HCT116 (cell line): ENCODE results near the gene IL17B.

Source experiments
- CTCF ChIP-seq, 3 experiments: fragments of 200-600 bp in 1 of 3; sonication (generic) in 1 of 3; IDR thresholded peaks in 2 of 3; conservative IDR thresholded peaks in 1 of 3; 2 replicates each; pipeline ENCODE4 v1.5.1; 2012 to 2017; ENCODE audit warnings: low read depth in 2 of 3, low read length in 2 of 3, antibody characterized with exemption in 1 of 3, borderline replicate concordance in 1 of 3, control low read depth in 1 of 3, mild to moderate bottlenecking in 1 of 3, mixed read lengths in 1 of 3, mixed run types in 1 of 3, moderate library complexity in 1 of 3; ENCODE audit not compliant: insufficient read depth in 1 of 3
- FOSL1 ChIP-seq: IDR thresholded peaks from 2 replicates; pipeline ENCODE4 v1.6.1; 2012; ENCODE audit warnings: low read depth
- POLR2A ChIP-seq: IDR thresholded peaks from 2 replicates; pipeline ENCODE4 v1.7.0; 2011; ENCODE audit warnings: borderline replicate concordance; ENCODE audit not compliant: insufficient read depth, insufficient read length; ENCODE audit errors: extremely low read depth
- REST ChIP-seq: IDR thresholded peaks from 2 replicates; pipeline ENCODE4 v1.6.1; 2012; ENCODE audit warnings: low read depth
- SIN3A ChIP-seq: IDR thresholded peaks from 2 replicates; pipeline ENCODE4 v1.6.1; 2012; ENCODE audit warnings: low read depth
- SRF ChIP-seq: IDR thresholded peaks from 2 replicates; pipeline ENCODE4 v1.6.1; 2012; ENCODE audit warnings: low read depth
- TCF7L2 ChIP-seq: IDR thresholded peaks from 2 replicates; pipeline ENCODE4 v1.7.0; 2011; ENCODE audit warnings: borderline replicate concordance, inconsistent platforms; ENCODE audit not compliant: insufficient read depth, insufficient read length; ENCODE audit errors: extremely low read depth
- ZFX ChIP-seq: fragments of 450-650 bp; IDR thresholded peaks from 2 replicates; pipeline ENCODE4 v1.6.1; 2017
- ZNF274 ChIP-seq: fragments of 200-500 bp; sonication (Bioruptor generic); IDR thresholded peaks from 2 replicates; pipeline ENCODE4 v1.6.1; 2014; ENCODE audit warnings: mild to moderate bottlenecking, low read depth, low read length, inconsistent platforms

- TF ChIP-seq CTCF (IDR thresholded peaks at IDR 0.05 in 2 of 3, conservative IDR thresholded peaks at IDR 0.05 in 1 of 3; ENCODE audit: borderline replicate concordance in 1 of 3, insufficient read depth in 1 of 3, low read depth in 2 of 3, low read length in 2 of 3) = no peak
- no peak for TF ChIP-seq REST
- no peak for TF ChIP-seq ZFX
- no peak for TF ChIP-seq SRF
- no peak for TF ChIP-seq POLR2A
- no peak for TF ChIP-seq TCF7L2
- no peak for TF ChIP-seq SIN3A
- no peak for TF ChIP-seq FOSL1
- no peak for TF ChIP-seq ZNF274
Measured at GRCh38 chr5:149328177-149328576, 50.9 kb downstream of the IL17B start.
